C4-2B (cell line): ENCODE results near the gene TIPARP.

Experiments
- H3K27ac ChIP-seq: fragments of 450-650 bp; 2 replicates; pipeline ENCODE4 v1.5.1; 2017
- CTCF ChIP-seq: fragments of 450-650 bp; conservative IDR thresholded peaks from 2 replicates; pipeline ENCODE4 v1.5.1; 2017; ENCODE audit warnings: mild to moderate bottlenecking
- ZFX ChIP-seq: fragments of 450-650 bp; IDR thresholded peaks from 2 replicates; pipeline ENCODE4 v1.6.1; 2017

TIPARP gene

GRCh38 chr3:156639414-156640023, 34.9 kb upstream of the TIPARP start:
- TF ChIP-seq ZFX (no peak), CTCF (no peak)
- no peak overlapping the region for H3K27ac ChIP-seq

GRCh38 chr3:156641618-156641975, 32.8 kb upstream of the TIPARP start:
- H3K27ac ChIP-seq = no peak overlapping the region
- no peak for TF ChIP-seq ZFX
- no peak for TF ChIP-seq CTCF

GRCh38 chr3:156642750-156643728, 31.4 kb upstream of the TIPARP start:
- TF ChIP-seq ZFX = no peak
- TF ChIP-seq CTCF = no peak

GRCh38 chr3:156643729-156644389, 30.5 kb upstream of the TIPARP start:
- H3K27ac ChIP-seq = no peak overlapping the region
- TF ChIP-seq CTCF (no peak), ZFX (no peak)

More at GRCh38 chr3:156642750-156643728, 31.4 kb upstream of the TIPARP start:
- H3K27ac ChIP-seq = no peak overlapping the region

DNA sequence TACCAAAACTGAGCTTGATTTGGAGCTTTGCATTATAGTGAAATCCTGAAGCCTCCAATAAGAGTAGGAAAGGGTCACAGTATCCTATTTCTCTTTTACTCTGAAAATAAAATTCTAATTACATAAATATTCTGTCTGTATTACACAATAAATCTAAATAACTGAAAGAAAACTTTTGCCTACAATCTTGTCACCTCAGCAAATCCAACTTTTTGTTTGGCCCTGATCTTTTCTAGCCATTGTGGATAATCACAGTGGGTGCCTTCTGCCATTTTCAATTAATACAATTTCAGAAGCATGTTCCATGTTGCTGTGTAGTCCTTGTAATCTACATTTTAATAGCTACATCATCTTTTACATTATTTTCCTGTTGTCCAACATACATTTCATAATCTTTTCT, 29.4 kb upstream of the TIPARP start:
- TF ChIP-seq ZFX = no peak
- TF ChIP-seq CTCF = no peak
- no peak overlapping the region for H3K27ac ChIP-seq

GRCh38 chr3:156646958-156647357, 27.4 kb upstream of the TIPARP start:
- H3K27ac ChIP-seq = no peak overlapping the region
- TF ChIP-seq CTCF (no peak), ZFX (no peak)

DNA sequence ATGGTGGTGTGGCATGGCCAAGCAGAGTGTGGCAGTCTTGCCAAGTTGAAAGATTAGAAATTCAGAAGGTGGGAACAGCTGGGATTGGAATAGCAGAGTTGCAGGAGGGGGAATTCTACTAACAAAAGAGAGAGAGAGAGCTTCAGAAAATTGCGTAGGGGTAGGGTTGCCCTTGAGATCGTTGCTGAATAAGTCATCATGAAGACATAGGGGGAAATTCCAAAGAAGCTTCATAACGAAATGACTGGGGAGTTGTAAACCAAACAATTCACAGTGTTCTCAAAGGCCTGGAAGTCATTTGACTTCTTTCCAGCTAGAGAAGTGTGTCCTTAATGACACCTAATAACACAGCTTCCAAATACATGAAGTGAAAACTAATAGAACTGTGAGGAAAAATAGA, 26.3 kb upstream of the TIPARP start:
- no peak overlapping the region for H3K27ac ChIP-seq
- TF ChIP-seq ZFX (no peak), CTCF (no peak)
